ENCODE data around the gene PROSER3. TPM values are rescaled to one million over a fixed set of nuclear protein-coding genes. Genes with fewer than 3 reads are reported as not detected.
A peak's percentile ranks its signal among the peaks of the same experiment; 100 is the strongest.

Gene PROSER3
- total and polyA plus RNA-seq, 9 of the 15 experiments (the other 6 are each of a cell fraction or from before 2014, with no cell fraction given): 1.0 to 39.5 (median 5.1) TPM

DNA sequence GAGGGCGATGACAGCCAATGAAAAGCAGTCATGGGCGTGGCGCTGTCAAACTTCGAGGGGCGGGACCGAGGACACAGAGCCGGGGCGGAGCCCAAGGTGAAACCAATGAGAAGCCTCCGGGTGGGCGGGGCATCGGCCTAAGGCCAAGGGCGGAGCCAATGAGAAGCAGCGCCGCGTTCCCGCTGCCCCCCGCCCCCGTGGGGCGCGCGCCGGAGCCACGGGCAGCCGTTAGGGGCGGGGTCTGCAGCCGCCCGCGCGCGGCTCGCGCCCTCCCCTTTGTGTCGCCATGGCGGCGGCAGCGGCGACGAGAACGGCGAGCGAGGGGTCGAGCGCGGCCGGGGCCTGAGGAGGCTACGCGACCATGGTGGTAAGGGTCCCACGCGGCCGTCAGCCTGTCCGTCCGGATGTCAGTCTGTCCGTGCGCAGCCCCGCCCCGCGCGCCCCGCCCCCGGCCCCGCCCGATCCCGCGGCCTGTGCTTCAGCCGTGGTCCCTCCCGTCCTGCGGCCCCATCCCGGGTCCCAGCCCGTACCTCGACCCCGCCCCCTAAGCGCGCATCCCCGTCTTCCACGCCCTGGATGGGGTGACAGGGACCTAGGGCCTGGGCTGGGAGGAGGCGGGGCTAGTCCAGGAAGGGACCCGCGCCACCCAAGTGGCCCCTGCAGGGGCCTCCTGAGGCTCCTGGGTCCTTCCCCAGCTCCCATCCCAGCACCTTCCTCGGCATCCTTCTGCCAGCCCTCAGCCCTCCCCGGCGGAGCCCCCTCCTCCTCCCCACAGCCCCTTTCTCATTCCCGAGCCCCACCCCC, 17.5 kb downstream of the PROSER3 start, which contains the start of gene ARHGAP33 (continued):
- TF ChIP-seq MGA (IDR thresholded peaks at IDR 0.05): no peak
- no peak for TF ChIP-seq KAT8 (IDR thresholded peaks at IDR 0.05; ENCODE audit: low read depth)
- TF ChIP-seq SMARCE1 (IDR thresholded peaks at IDR 0.05): no peak
- TF ChIP-seq POLR2B (IDR thresholded peaks at IDR 0.05; ENCODE audit: low read depth, partially characterized antibody): no peak
- TF ChIP-seq ZNF324 (CRISPR knock-in tag; IDR thresholded peaks at IDR 0.05): no peak
- TF ChIP-seq, protein P1, sequence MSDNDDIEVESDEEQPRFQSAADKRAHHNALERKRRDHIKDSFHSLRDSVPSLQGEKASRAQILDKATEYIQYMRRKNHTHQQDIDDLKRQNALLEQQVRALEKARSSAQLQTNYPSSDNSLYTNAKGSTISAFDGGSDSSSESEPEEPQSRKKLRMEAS (CRISPR knock-in tag; IDR thresholded peaks at IDR 0.05): peak; percentile 68
- TF ChIP-seq MTA1 (IDR thresholded peaks at IDR 0.05; ENCODE audit: borderline replicate concordance): no peak
- TF ChIP-seq ETV6 (IDR thresholded peaks at IDR 0.05; ENCODE audit: borderline replicate concordance in 1 of 2, low read depth in 2 of 2, low read length in 1 of 2): no peak
- no peak for TF ChIP-seq ETV6 (CRISPR knock-in tag; IDR thresholded peaks at IDR 0.05; ENCODE audit: borderline replicate concordance)
- TF ChIP-seq NR1H2 (CRISPR knock-in tag; IDR thresholded peaks at IDR 0.05): no peak
- no peak for TF ChIP-seq ERF (CRISPR knock-in tag; IDR thresholded peaks at IDR 0.05)
- TF ChIP-seq PHF20 (IDR thresholded peaks at IDR 0.05; ENCODE audit: partially characterized antibody): no peak
- no peak for TF ChIP-seq SRSF7 (optimal IDR thresholded peaks at IDR 0.05; ENCODE audit: low read depth, low read length)
- no peak for TF ChIP-seq ARID3A (IDR thresholded peaks at IDR 0.05; ENCODE audit: borderline replicate concordance, low read depth, low read length)
- TF ChIP-seq HLTF (IDR thresholded peaks at IDR 0.05): no peak
- TF ChIP-seq NEUROD1 (IDR thresholded peaks at IDR 0.05; ENCODE audit: borderline replicate concordance, low read depth, low read length, partially characterized antibody): peak; percentile 69

Measured in K562 (cell line).